ENCODE data around the gene C6orf62.
"Not testable (repeated sequence)": the region's sequence is repeated elsewhere in the genome, so short reads cannot be mapped to it uniquely, and the experiment has no call there.

C6orf62 gene

GRCh38 chr6:24695635-24696034 lies 23.3 kb downstream of the C6orf62 start:
- DNase-seq (ENCODE audit: low read depth); H3K4me3 ChIP-seq (ENCODE audit: low read depth, low read length): not testable (repeated sequence)
- peak; percentile 14 for TF ChIP-seq CTCF (IDR thresholded peaks at IDR 0.05; ENCODE audit: low read depth, low read length, missing control alignments)

- no peak overlapping the region for H3K4me3 ChIP-seq (ENCODE audit: low read depth, low read length)
- TF ChIP-seq CTCF (IDR thresholded peaks at IDR 0.05; ENCODE audit: low read depth, low read length, missing control alignments), result no peak
- no peak for DNase-seq (ENCODE audit: low read depth)
These were observed 24.8 kb downstream of the C6orf62 start for GRCh38 chr6:24694198-24694597.

GRCh38 chr6:24692848-24693592 lies 25.9 kb downstream of the C6orf62 start:
- no peak overlapping the region for H3K4me3 ChIP-seq (ENCODE audit: low read depth, low read length)
- no peak for TF ChIP-seq CTCF (IDR thresholded peaks at IDR 0.05; ENCODE audit: low read depth, low read length, missing control alignments)
- DNase-seq (ENCODE audit: low read depth), result no peak

GRCh38 chr6:24692415-24692814 lies 26.5 kb downstream of the C6orf62 start:
- no peak for TF ChIP-seq CTCF (IDR thresholded peaks at IDR 0.05; ENCODE audit: low read depth, low read length, missing control alignments)
- no peak for DNase-seq (ENCODE audit: low read depth)
- H3K4me3 ChIP-seq (ENCODE audit: low read depth, low read length), result no peak overlapping the region

GRCh38 chr6:24692003-24692402 lies 27.0 kb downstream of the C6orf62 start:
- TF ChIP-seq CTCF (IDR thresholded peaks at IDR 0.05; ENCODE audit: low read depth, low read length, missing control alignments), result no peak
- DNase-seq (ENCODE audit: low read depth), result no peak

GRCh38 chr6:24691550-24691949 lies 27.4 kb downstream of the C6orf62 start:
- no peak for DNase-seq (ENCODE audit: low read depth)
- H3K4me3 ChIP-seq (ENCODE audit: low read depth, low read length), result no peak overlapping the region
- no peak for TF ChIP-seq CTCF (IDR thresholded peaks at IDR 0.05; ENCODE audit: low read depth, low read length, missing control alignments)

More at GRCh38 chr6:24692003-24692402, 27.0 kb downstream of the C6orf62 start:
- H3K4me3 ChIP-seq (ENCODE audit: low read depth, low read length), result no peak overlapping the region

GRCh38 chr6:24690593-24690992 lies 28.4 kb downstream of the C6orf62 start:
- no peak for TF ChIP-seq CTCF (IDR thresholded peaks at IDR 0.05; ENCODE audit: low read depth, low read length, missing control alignments)
- no peak for DNase-seq (ENCODE audit: low read depth)
- H3K4me3 ChIP-seq (ENCODE audit: low read depth, low read length), result no peak overlapping the region

Data from GM12864 (cell line).